Measurements from ENCODE around the gene FGFR2. TPM values are rescaled to one million over a fixed set of nuclear protein-coding genes. Genes with fewer than 3 reads are reported as not detected.

Gene FGFR2
- total and polyA plus RNA-seq, 12 donors: 19.5 to 79.2 (median 39.3) TPM

GRCh38 chr10:121454781-121455180 lies 143.5 kb downstream of the FGFR2 start:
- Histone ChIP-seq H3K4me1 (replicated peaks in 1 of 2) (no peaks in the 10 kb centered on the region), H3K9me3 (replicated peaks in 1 of 3) (no peaks in the 10 kb centered on the region), H3K27ac (no peak overlapping the region), H3K4me3 (no peak overlapping the region), H3K36me3 (replicated peaks in 1 of 2) (no peaks in the 10 kb centered on the region), H3K27me3 (no peaks in the 10 kb centered on the region)
- intact Hi-C loops (cut with DNase I): no loop called here
- DNase-seq: no peak
- no peak for TF ChIP-seq POLR2A (IDR thresholded peaks at IDR 0.05)
- TF ChIP-seq, protein P1, sequence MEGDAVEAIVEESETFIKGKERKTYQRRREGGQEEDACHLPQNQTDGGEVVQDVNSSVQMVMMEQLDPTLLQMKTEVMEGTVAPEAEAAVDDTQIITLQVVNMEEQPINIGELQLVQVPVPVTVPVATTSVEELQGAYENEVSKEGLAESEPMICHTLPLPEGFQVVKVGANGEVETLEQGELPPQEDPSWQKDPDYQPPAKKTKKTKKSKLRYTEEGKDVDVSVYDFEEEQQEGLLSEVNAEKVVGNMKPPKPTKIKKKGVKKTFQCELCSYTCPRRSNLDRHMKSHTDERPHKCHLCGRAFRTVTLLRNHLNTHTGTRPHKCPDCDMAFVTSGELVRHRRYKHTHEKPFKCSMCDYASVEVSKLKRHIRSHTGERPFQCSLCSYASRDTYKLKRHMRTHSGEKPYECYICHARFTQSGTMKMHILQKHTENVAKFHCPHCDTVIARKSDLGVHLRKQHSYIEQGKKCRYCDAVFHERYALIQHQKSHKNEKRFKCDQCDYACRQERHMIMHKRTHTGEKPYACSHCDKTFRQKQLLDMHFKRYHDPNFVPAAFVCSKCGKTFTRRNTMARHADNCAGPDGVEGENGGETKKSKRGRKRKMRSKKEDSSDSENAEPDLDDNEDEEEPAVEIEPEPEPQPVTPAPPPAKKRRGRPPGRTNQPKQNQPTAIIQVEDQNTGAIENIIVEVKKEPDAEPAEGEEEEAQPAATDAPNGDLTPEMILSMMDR (IDR thresholded peaks at IDR 0.05): no peak
- WGBS, 4 donors: 79 to 96% (median 93%) methylated on average over 4 of the region's 4 CpGs

DNA sequence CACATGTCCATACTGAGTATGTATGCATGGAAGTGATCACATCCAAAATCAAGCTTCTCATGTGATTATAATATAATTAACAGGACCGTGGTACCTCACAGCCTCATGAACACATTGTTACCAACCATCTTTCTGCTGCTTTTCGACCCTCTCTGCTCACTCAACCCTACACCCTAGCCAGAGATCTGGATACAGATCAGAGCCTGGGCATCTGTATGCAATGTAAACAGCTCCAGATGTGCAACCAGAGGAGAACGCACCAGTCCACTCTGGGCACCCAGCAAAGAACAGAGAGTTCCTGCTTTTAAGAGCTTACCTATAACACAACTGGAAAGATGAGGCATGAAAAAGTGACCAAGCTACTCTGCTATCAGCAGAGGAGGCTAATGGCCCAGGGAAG lies 145.1 kb downstream of the FGFR2 start:
- H3K4me3 ChIP-seq: no peak overlapping the region
- intact Hi-C loops (cut with DNase I): no loop called here
- H3K4me1 ChIP-seq (replicated peaks in 1 of 2): no peaks in the 10 kb centered on the region
- no peak for DNase-seq
- no peak for TF ChIP-seq POLR2A (IDR thresholded peaks at IDR 0.05)
- TF ChIP-seq, protein P1 (IDR thresholded peaks at IDR 0.05): no peak
- 83 to 91% (median 88%) methylated on average over 3 of the region's 3 CpGs for WGBS, 4 donors
- H3K9me3 ChIP-seq (replicated peaks in 1 of 3): no peaks in the 10 kb centered on the region
- H3K36me3 ChIP-seq (replicated peaks in 1 of 2): no peaks in the 10 kb centered on the region
- H3K27ac ChIP-seq: no peak overlapping the region
- H3K27me3 ChIP-seq: no peaks in the 10 kb centered on the region

- DNase-seq: no peak
- Histone ChIP-seq H3K4me3 (no peak overlapping the region), H3K27ac (no peak overlapping the region), H3K27me3 (no peaks in the 10 kb centered on the region), H3K36me3 (replicated peaks in 1 of 2) (no peaks in the 10 kb centered on the region), H3K9me3 (replicated peaks in 1 of 3) (no peaks in the 10 kb centered on the region), H3K4me1 (replicated peaks in 1 of 2) (no peaks in the 10 kb centered on the region)
- 56 to 67% (median 65%) methylated on average over 4 of the region's 4 CpGs for WGBS, 4 donors
- intact Hi-C loops (cut with DNase I): no loop called here
- TF ChIP-seq POLR2A (IDR thresholded peaks at IDR 0.05): no peak
- TF ChIP-seq, protein P1 (IDR thresholded peaks at IDR 0.05): no peak
Observed at GRCh38 chr10:121452581-121452980, 145.7 kb downstream of the FGFR2 start.

GRCh38 chr10:121450247-121450646 lies 148.0 kb downstream of the FGFR2 start:
- H3K27me3 ChIP-seq: no peaks in the 10 kb centered on the region
- H3K27ac ChIP-seq: no peak overlapping the region
- WGBS, 4 donors: 90 to 95% (median 92%) methylated on average over 6 of the region's 6 CpGs
- no peaks in the 10 kb centered on the region for H3K36me3 ChIP-seq (replicated peaks in 1 of 2)
- intact Hi-C loops (cut with DNase I): no loop called here
- DNase-seq: no peak
- H3K4me1 ChIP-seq (replicated peaks in 1 of 2): no peaks in the 10 kb centered on the region
- H3K4me3 ChIP-seq: no peak overlapping the region
- H3K9me3 ChIP-seq (replicated peaks in 1 of 3): no peaks in the 10 kb centered on the region
- no peak for TF ChIP-seq POLR2A (IDR thresholded peaks at IDR 0.05)
- TF ChIP-seq, protein P1 (IDR thresholded peaks at IDR 0.05): no peak
